HG03558 (cell line): ENCODE results near the gene MIB2.
"Not testable (repeated sequence)": the region's sequence is repeated elsewhere in the genome, so short reads cannot be mapped to it uniquely, and the experiment has no call there.

ENCODE experiments used
- ATAC-seq: cut with Tn5 transposase; IDR thresholded peaks from one replicate; pipeline ENCODE4 v1.9.1; 2021; ENCODE audit warnings: moderate number of reproducible peaks; ENCODE audit not compliant: unreplicated experiment; ENCODE audit errors: extremely low read depth

Gene MIB2

GRCh38 chr1:1625404-1625775 is 10.1 kb downstream of the MIB2 start:
- no peak for ATAC-seq

- ATAC-seq = no peak
Measured at GRCh38 chr1:1625824-1626206, 10.5 kb downstream of the MIB2 start.

- ATAC-seq = no peak
Measured at GRCh38 chr1:1626207-1627141, 11.2 kb downstream of the MIB2 start.

- no peak for ATAC-seq
Measured at GRCh38 chr1:1627261-1627828, 12.0 kb downstream of the MIB2 start.

- ATAC-seq = no peak
Measured at GRCh38 chr1:1627829-1628753, 12.8 kb downstream of the MIB2 start.

- ATAC-seq = no peak
Measured at GRCh38 chr1:1628754-1629429, 13.6 kb downstream of the MIB2 start.

GRCh38 chr1:1629430-1630190 is 14.3 kb downstream of the MIB2 start:
- ATAC-seq = no peak

- ATAC-seq = no peak
Measured at GRCh38 chr1:1630191-1630964, 15.1 kb downstream of the MIB2 start.

- ATAC-seq = no peak
Measured at GRCh38 chr1:1630965-1631781, 15.9 kb downstream of the MIB2 start.

- no peak for ATAC-seq
Measured at GRCh38 chr1:1631782-1632420, 16.6 kb downstream of the MIB2 start, which contains the start of gene MMP23B. Gene MMP23B (plus strand): TSS chr1:1632173. CDS start chr1:1632219, 46 bp downstream.

- not testable (repeated sequence) for ATAC-seq
Measured at GRCh38 chr1:1633409-1633808, 18.1 kb downstream of the MIB2 start.

- not testable (repeated sequence) for ATAC-seq
Measured at GRCh38 chr1:1634613-1635012, 19.3 kb downstream of the MIB2 start.

GRCh38 chr1:1636621-1637478 is 21.6 kb downstream of the MIB2 start:
- ATAC-seq = not testable (repeated sequence)

GRCh38 chr1:1637479-1637875 is 22.2 kb downstream of the MIB2 start:
- not testable (repeated sequence) for ATAC-seq

- ATAC-seq = not testable (repeated sequence)
Measured at GRCh38 chr1:1638528-1638927, 23.2 kb downstream of the MIB2 start.

GRCh38 chr1:1639368-1639767 is 24.1 kb downstream of the MIB2 start:
- not testable (repeated sequence) for ATAC-seq
